Colonic mucosa (tissue), 4 donors: ENCODE data around the gene PSMB7. TPM values are rescaled to one million over a fixed set of nuclear protein-coding genes. Genes with fewer than 3 reads are reported as not detected.

Experiments
- DNase-seq: peaks from one replicate; pipeline ENCODE4 v3.0.0-alpha.2; 2020
- H3K27ac ChIP-seq: fragments of 200-600 bp; one replicate; pipeline ENCODE4 v1.8.0; 2021
- H3K27me3 ChIP-seq: fragments of 200-600 bp; one replicate; pipeline ENCODE4 v1.8.0; 2021
- H3K36me3 ChIP-seq: fragments of 200-600 bp; one replicate; pipeline ENCODE4 v1.8.0; 2021
- H3K4me1 ChIP-seq: fragments of 200-600 bp; one replicate; pipeline ENCODE4 v1.8.0; 2021; ENCODE audit warnings: mild to moderate bottlenecking
- H3K4me3 ChIP-seq: fragments of 200-600 bp; one replicate; pipeline ENCODE4 v1.8.0; 2021
- H3K9ac ChIP-seq, 2 donors: one replicate each; pipeline ENCODE4 v1.7.0; 2013; ENCODE audit warnings: control low read depth in 2 of 2, low read depth in 2 of 2, low read length in 2 of 2
- H3K9me3 ChIP-seq: fragments of 200-600 bp; one replicate; pipeline ENCODE4 v1.8.0; 2021
- CTCF ChIP-seq: fragments of 200-600 bp; IDR thresholded peaks from one replicate; pipeline ENCODE4 v1.8.0; 2022; ENCODE audit warnings: antibody characterized with exemption, mild to moderate bottlenecking
- intact Hi-C: fragments of 100-400 bp; cut with DNase I; formaldehyde crosslinking; loops from one replicate; pipeline ENCODE4 v1.14.1; 2022
- total RNA-seq, 2 donors: library from RNA; stranded (reverse); fragmentation: NEBNext Ultra II Directional in 1 of 2; extraction: Animal tissue kit (Norgen Biotek cat#: 25700) in 1 of 2; gene quantifications; one replicate each; pipeline ENCODE4 v1.2.1, GENCODE V29; 2021
- donor health status: healthy.
- donor health status: DM: no; HTN: no; CAD: no.
- donor health status: DM: no; HTN: no; CAD: no.

The PSMB7 gene
- total RNA-seq: 100 to 1,000 TPM in 1 of 2 donors, 10 to 100 TPM in 1; 89.8 to 136 TPM

- Histone ChIP-seq H3K9me3 (no peaks in the 10 kb centered on the region), H3K4me3 (peak within 1 kb of the TSS; percentile 86), H3K4me1 (no peaks in the 10 kb centered on the region), H3K27ac (no peak within 1 kb of the TSS), H3K27me3 (no peaks in the 10 kb centered on the region), H3K9ac (peak within 1 kb of the TSS; percentile 61 to 88), H3K36me3 (peaks cover 4% of the 10 kb centered on the region)
- intact Hi-C loops: loop anchor here (5.0 kb wide), 1 partner anchor 122 kb away; no protein-coding TSS in a partner anchor
- DNase-seq: peak; percentile 97
- peak; percentile 77 for TF ChIP-seq CTCF
Observed at GRCh38 chr9:124415102-124415851, at the start of gene PSMB7. TSS of gene PSMB7 (minus strand) at chr9:124415442. CDS start at chr9:124415425, 17 bp downstream.

- no peaks in the 10 kb centered on the region for H3K27me3 ChIP-seq
- no peaks in the 10 kb centered on the region for H3K36me3 ChIP-seq
- H3K4me3 ChIP-seq: no peak overlapping the region
- no peaks in the 10 kb centered on the region for H3K9me3 ChIP-seq
- no peak overlapping the region for H3K27ac ChIP-seq
- TF ChIP-seq CTCF: no peak
- intact Hi-C loops: no loop called here
- no peak for DNase-seq
- no peak overlapping the region for H3K9ac ChIP-seq
- H3K4me1 ChIP-seq: no peaks in the 10 kb centered on the region
Observed at GRCh38 chr9:124462739-124463138, 47.5 kb upstream of the PSMB7 start.

GRCh38 chr9:124458441-124458840, 43.2 kb upstream of the PSMB7 start:
- no peak for DNase-seq
- intact Hi-C loops: no loop called here
- no peak overlapping the region for H3K27ac ChIP-seq
- no peak overlapping the region for H3K4me3 ChIP-seq
- no peaks in the 10 kb centered on the region for H3K9me3 ChIP-seq
- no peak overlapping the region for H3K9ac ChIP-seq
- no peaks in the 10 kb centered on the region for H3K36me3 ChIP-seq
- H3K27me3 ChIP-seq: peaks cover 2% of the 10 kb centered on the region
- H3K4me1 ChIP-seq: no peaks in the 10 kb centered on the region
- no peak for TF ChIP-seq CTCF

- intact Hi-C loops: no loop called here
Observed at GRCh38 chr9:124457887-124458431, 42.7 kb upstream of the PSMB7 start.

More at GRCh38 chr9:124457887-124458431, 42.7 kb upstream of the PSMB7 start:
- H3K9me3 ChIP-seq: no peaks in the 10 kb centered on the region
- H3K4me1 ChIP-seq: no peaks in the 10 kb centered on the region
- H3K27me3 ChIP-seq: peaks cover 6% of the 10 kb centered on the region
- H3K27ac ChIP-seq: no peak overlapping the region
- H3K4me3 ChIP-seq: no peak overlapping the region
- H3K9ac ChIP-seq: no peak overlapping the region
- TF ChIP-seq CTCF: no peak
- H3K36me3 ChIP-seq: no peaks in the 10 kb centered on the region
- no peak for DNase-seq
